ENCODE measurements around the gene GHITM. TPM values are rescaled to one million over a fixed set of nuclear protein-coding genes. Genes with fewer than 3 reads are reported as not detected.
A peak's percentile ranks its signal among the peaks of the same experiment; 100 is the strongest.
"Not testable (repeated sequence)": the region's sequence is repeated elsewhere in the genome, so short reads cannot be mapped to it uniquely, and the experiment has no call there.

Gene GHITM, protein sequence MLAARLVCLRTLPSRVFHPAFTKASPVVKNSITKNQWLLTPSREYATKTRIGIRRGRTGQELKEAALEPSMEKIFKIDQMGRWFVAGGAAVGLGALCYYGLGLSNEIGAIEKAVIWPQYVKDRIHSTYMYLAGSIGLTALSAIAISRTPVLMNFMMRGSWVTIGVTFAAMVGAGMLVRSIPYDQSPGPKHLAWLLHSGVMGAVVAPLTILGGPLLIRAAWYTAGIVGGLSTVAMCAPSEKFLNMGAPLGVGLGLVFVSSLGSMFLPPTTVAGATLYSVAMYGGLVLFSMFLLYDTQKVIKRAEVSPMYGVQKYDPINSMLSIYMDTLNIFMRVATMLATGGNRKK
- polyA plus RNA-seq: 100 to 1,000 TPM; 142 to 301 (median 244) TPM
- long read RNA-seq, donor 1, transcript GHITM-201 (9 exons, 2,128 nt): major isoform, 99 of 268 reads
- long read RNA-seq, donor 1, partial matches to known transcripts: 169 of 268 reads
- long read RNA-seq, donor 1, other reads (novel, unspliced or antisense): 0 of 268 reads
- long read RNA-seq, donor 2, transcript GHITM-201 (9 exons, 2,128 nt): major isoform, 29 of 46 reads
- long read RNA-seq, donor 2, partial matches to known transcripts: 17 of 46 reads
- long read RNA-seq, donor 2, other reads (novel, unspliced or antisense): 0 of 46 reads
- long read RNA-seq, donor 3, transcript GHITM-201 (9 exons, 2,128 nt): major isoform, 25 of 103 reads
- long read RNA-seq, donor 3, partial matches to known transcripts: 78 of 103 reads
- long read RNA-seq, donor 3, other reads (novel, unspliced or antisense): 0 of 103 reads
- long read RNA-seq, donor 4: 0 reads
- long read RNA-seq, donor 5, transcript GHITM-201 (9 exons, 2,128 nt): major isoform, 8 of 28 reads
- long read RNA-seq, donor 5, partial matches to known transcripts: 20 of 28 reads
- long read RNA-seq, donor 5, other reads (novel, unspliced or antisense): 0 of 28 reads
- long read RNA-seq, donor 6, transcript GHITM-201 (9 exons, 2,128 nt): major isoform, 45 of 112 reads
- long read RNA-seq, donor 6, partial matches to known transcripts: 67 of 112 reads
- long read RNA-seq, donor 6, other reads (novel, unspliced or antisense): 0 of 112 reads
- long read RNA-seq, donor 7: 0 reads
- long read RNA-seq, donor 8, partial matches to known transcripts: 0 of 4 reads
- long read RNA-seq, donor 8, other reads (novel, unspliced or antisense): 0 of 4 reads
- long read RNA-seq, donor 9, transcript GHITM-201 (9 exons, 2,128 nt): major isoform, 7 of 17 reads
- long read RNA-seq, donor 9, partial matches to known transcripts: 10 of 17 reads
- long read RNA-seq, donor 9, other reads (novel, unspliced or antisense): 0 of 17 reads
- long read RNA-seq, donor 10, transcript GHITM-201 (9 exons, 2,128 nt): major isoform, 71 of 141 reads
- long read RNA-seq, donor 10, partial matches to known transcripts: 70 of 141 reads
- long read RNA-seq, donor 10, other reads (novel, unspliced or antisense): 0 of 141 reads

DNA sequence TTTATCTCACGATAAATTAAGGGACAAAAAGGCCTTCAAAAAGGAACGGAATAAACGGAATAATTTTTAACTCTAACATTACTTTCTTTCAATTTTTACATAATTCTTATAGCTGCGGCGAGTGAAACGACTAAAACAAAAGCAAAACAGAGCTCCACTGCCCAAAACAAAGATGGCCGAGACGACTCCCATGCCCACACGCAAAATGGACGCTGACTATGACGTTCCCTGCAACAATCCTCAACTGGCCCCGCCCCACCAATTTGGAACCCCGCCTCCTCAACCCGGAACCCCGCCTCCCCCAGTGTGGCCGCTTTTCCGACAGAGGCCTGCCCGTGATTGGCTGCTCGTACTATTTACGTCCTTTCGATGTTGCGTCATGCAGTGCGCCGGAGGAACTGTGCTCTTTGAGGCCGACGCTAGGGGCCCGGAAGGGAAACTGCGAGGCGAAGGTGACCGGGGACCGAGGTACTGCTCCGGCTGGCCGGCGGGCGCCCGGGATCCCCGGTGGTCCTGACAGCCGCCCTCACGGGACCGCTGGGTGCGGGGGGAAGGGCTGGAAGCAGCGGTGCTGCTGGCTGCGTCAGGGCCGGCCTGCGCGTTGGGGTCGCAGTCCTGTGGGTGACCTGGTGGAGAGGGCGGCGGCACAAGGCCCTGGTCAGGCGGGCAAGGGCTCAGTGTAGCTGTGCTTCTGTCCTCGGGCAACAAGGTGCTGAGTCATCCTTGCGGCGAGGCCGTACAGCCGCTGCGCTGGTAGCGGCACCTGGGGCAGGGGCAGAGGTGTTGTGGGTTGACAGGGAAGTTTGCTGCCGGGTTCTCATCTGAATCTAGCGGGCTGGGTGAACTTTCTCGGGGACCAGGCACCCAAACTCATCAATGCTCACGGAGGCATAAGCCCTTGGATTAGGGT is at the start of gene GHITM:
TSS of gene GHITM (plus strand) at position 384 of the 910 bp plus-strand sequence. CDS start 1,992 bp downstream, outside the sequence.
- Histone ChIP-seq H3K36me3 (ENCODE audit: control insufficient read depth in 3 of 3, insufficient read depth in 2 of 3, low read depth in 1 of 3, low read length in 3 of 3) (peaks cover 3 to 9% (median 7%) of the 10 kb centered on the region in 3 donors), H3K4me3 (ENCODE audit: low read depth in 1 of 3, low read length in 3 of 3) (peak within 1 kb of the TSS; percentile 74 to 85 (median 79)), H3K9me3 (ENCODE audit: control insufficient read depth in 2 of 2, insufficient read depth in 1 of 2, low read depth in 1 of 2, low read length in 1 of 2) (no peaks in the 10 kb centered on the region), H3K27me3 (ENCODE audit: control insufficient read depth in 3 of 3, insufficient read depth in 3 of 3, low read length in 3 of 3) (no peaks in the 10 kb centered on the region), H3K27ac (ENCODE audit: low read depth in 1 of 3, low read length in 2 of 3) (peak within 1 kb of the TSS; percentile 89 to 100 (median 93)), H3K4me1 (ENCODE audit: control insufficient read depth in 3 of 3, insufficient read depth in 2 of 3, low read depth in 1 of 3, low read length in 2 of 3) (peaks cover 4 to 35% (median 11%) of the 10 kb centered on the region in 3 donors)
- WGBS, 3 donors: 0% methylated on average over 58 to 61 of the region's 61 CpGs
- FAIRE-seq (peak; percentile 96), DNase-seq (peak; percentile 99)

DNA sequence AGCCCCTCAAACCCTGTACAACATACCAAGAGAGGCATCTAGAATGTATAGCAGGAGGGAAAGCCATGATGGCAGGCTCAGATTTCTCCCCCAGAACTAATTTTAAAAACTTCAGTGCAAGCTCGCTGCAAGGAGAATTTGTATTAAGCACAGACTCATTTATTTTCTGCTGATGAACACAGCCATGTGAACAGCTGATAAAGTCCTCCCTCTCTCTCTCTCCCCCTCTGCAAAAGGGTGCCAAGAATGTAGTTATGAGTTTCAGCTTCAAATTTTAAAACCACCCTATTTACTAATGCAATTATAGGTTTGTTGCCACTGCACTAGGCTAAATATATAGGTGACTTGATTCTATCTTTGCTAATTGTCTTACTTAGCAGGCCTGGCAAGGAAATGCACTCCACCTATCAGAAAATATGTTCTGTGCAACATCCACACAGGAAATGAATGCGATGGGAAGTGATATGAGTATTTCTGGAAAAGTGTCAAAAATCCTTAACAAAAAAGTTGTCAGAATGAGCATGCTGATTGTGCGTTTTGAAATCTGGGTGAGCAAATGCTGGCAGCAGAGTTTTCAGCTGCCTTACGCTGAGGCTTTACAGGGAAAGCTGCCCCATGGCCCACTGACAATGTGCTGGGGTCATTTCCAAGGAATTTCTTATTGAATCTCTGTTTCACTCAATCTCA is 43.4 kb upstream of the GHITM start:
- 50 to 72% (median 69%) methylated on average over 4 of the region's 4 CpGs for WGBS, 3 donors

DNA sequence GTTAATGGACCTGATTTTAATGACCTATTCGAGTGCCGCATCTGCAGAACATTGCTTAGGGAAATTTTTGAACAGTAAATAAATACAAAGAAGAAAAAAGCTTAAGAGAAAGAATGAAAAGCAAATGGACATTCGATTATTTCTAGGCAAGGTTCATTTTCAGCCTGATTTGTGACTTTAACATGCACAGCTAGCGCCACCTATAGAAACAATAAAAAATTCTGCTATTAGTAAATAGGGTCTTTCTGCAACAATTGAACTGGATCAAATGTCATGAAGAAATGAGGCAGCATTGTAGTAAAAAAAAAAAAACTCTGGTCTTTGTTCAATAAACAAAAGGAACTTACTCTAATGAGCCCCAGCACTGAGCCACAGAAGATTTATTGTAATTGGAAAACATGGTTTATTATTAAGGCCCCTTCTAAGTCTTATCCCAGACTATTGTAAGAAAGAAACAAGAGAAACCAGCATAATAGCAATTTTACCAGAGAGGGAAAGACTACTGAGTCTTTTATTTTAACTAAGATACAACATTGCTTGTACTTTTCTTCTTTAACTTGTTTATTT is 41.4 kb upstream of the GHITM start:
- Histone ChIP-seq H3K4me3 (ENCODE audit: low read depth in 1 of 3, low read length in 3 of 3) (no peak overlapping the region), H3K27ac (ENCODE audit: low read depth in 1 of 3, low read length in 2 of 3) (no peak overlapping the region), H3K36me3 (ENCODE audit: control insufficient read depth in 3 of 3, insufficient read depth in 2 of 3, low read depth in 1 of 3, low read length in 3 of 3) (no peaks in the 10 kb centered on the region), H3K4me1 (ENCODE audit: control insufficient read depth in 3 of 3, insufficient read depth in 2 of 3, low read depth in 1 of 3, low read length in 2 of 3) (no peaks in the 10 kb centered on the region), H3K27me3 (ENCODE audit: control insufficient read depth in 3 of 3, insufficient read depth in 3 of 3, low read length in 3 of 3) (no peaks in the 10 kb centered on the region), H3K9me3 (ENCODE audit: control insufficient read depth in 2 of 2, insufficient read depth in 1 of 2, low read depth in 1 of 2, low read length in 1 of 2) (no peaks in the 10 kb centered on the region)
- FAIRE-seq (no peak), DNase-seq (peak in 1 of 2 donors; percentile 3)
- WGBS, 3 donors: 32 to 37% (median 33%) methylated on average over 4 of the region's 4 CpGs

More for the DNA sequence above, 43.4 kb upstream of the GHITM start:
- Histone ChIP-seq H3K27me3 (ENCODE audit: control insufficient read depth in 3 of 3, insufficient read depth in 3 of 3, low read length in 3 of 3) (no peaks in the 10 kb centered on the region), H3K9me3 (ENCODE audit: control insufficient read depth in 2 of 2, insufficient read depth in 1 of 2, low read depth in 1 of 2, low read length in 1 of 2) (no peaks in the 10 kb centered on the region), H3K4me1 (ENCODE audit: control insufficient read depth in 3 of 3, insufficient read depth in 2 of 3, low read depth in 1 of 3, low read length in 2 of 3) (no peaks in the 10 kb centered on the region), H3K27ac (ENCODE audit: low read depth in 1 of 3, low read length in 2 of 3) (no peak overlapping the region), H3K36me3 (ENCODE audit: control insufficient read depth in 3 of 3, insufficient read depth in 2 of 3, low read depth in 1 of 3, low read length in 3 of 3) (no peaks in the 10 kb centered on the region), H3K4me3 (ENCODE audit: low read depth in 1 of 3, low read length in 3 of 3) (no peak overlapping the region)
- FAIRE-seq (no peak), DNase-seq (no peak)

DNA sequence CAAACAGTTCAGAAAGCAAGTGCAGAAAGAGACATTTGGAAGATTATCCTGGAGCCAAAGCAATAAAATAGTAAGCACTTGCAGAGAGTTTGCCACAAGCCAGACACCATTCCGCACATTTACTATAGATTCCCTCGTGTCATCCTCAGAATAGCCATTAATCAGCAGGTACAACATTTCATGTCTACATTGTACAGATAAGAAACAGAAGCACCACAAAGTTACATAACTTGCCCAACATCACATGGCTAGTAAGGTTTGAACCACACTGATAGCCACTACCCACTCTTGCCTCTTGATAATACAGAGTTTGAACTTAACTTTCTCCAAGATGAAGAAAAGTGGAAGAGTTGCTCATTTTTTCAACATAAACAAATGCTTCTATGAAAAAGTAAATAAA is 40.6 kb upstream of the GHITM start:
- no peak overlapping the region for H3K4me3 ChIP-seq (ENCODE audit: low read depth in 1 of 3, low read length in 3 of 3)
- H3K36me3 ChIP-seq (ENCODE audit: control insufficient read depth in 3 of 3, insufficient read depth in 2 of 3, low read depth in 1 of 3, low read length in 3 of 3): no peaks in the 10 kb centered on the region
- 57 to 65% (median 61%) methylated on average over 2 of the region's 2 CpGs for WGBS, 3 donors
- FAIRE-seq: no peak
- H3K27me3 ChIP-seq (ENCODE audit: control insufficient read depth in 3 of 3, insufficient read depth in 3 of 3, low read length in 3 of 3): no peaks in the 10 kb centered on the region
- no peak overlapping the region for H3K27ac ChIP-seq (ENCODE audit: low read depth in 1 of 3, low read length in 2 of 3)
- no peak for DNase-seq
- H3K4me1 ChIP-seq (ENCODE audit: control insufficient read depth in 3 of 3, insufficient read depth in 2 of 3, low read depth in 1 of 3, low read length in 2 of 3): no peaks in the 10 kb centered on the region
- H3K9me3 ChIP-seq (ENCODE audit: control insufficient read depth in 2 of 2, insufficient read depth in 1 of 2, low read depth in 1 of 2, low read length in 1 of 2): no peaks in the 10 kb centered on the region

DNA sequence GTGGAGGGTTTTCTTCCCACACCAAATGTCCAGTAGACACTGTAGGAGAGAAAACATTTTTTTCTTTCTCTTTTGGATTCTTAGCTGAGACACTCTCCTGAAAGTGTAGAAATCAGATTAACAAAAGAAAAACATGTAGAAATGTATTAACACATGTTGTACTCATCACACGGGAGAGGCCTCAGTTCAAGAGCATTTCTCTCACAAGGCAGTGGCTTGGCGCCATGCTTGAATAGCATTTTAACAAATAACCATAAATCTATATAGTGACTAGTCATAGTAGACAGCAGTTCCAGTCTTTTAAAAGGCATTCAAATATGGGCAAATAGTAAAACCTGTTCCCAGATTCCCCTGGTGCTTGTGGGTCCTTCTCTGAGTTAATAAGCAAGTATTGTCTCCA is 38.3 kb upstream of the GHITM start:
- no peaks in the 10 kb centered on the region for H3K4me1 ChIP-seq (ENCODE audit: control insufficient read depth in 3 of 3, insufficient read depth in 2 of 3, low read depth in 1 of 3, low read length in 2 of 3)
- DNase-seq (no peak), FAIRE-seq (no peak)
- no peak overlapping the region for H3K27ac ChIP-seq (ENCODE audit: low read depth in 1 of 3, low read length in 2 of 3)
- 70 to 83% (median 79%) methylated on average over 2 of the region's 2 CpGs for WGBS, 3 donors
- H3K27me3 ChIP-seq (ENCODE audit: control insufficient read depth in 3 of 3, insufficient read depth in 3 of 3, low read length in 3 of 3): no peaks in the 10 kb centered on the region
- H3K9me3 ChIP-seq (ENCODE audit: control insufficient read depth in 2 of 2, insufficient read depth in 1 of 2, low read depth in 1 of 2, low read length in 1 of 2): no peaks in the 10 kb centered on the region
- H3K4me3 ChIP-seq (ENCODE audit: low read depth in 1 of 3, low read length in 3 of 3): no peak overlapping the region
- no peaks in the 10 kb centered on the region for H3K36me3 ChIP-seq (ENCODE audit: control insufficient read depth in 3 of 3, insufficient read depth in 2 of 3, low read depth in 1 of 3, low read length in 3 of 3)

DNA sequence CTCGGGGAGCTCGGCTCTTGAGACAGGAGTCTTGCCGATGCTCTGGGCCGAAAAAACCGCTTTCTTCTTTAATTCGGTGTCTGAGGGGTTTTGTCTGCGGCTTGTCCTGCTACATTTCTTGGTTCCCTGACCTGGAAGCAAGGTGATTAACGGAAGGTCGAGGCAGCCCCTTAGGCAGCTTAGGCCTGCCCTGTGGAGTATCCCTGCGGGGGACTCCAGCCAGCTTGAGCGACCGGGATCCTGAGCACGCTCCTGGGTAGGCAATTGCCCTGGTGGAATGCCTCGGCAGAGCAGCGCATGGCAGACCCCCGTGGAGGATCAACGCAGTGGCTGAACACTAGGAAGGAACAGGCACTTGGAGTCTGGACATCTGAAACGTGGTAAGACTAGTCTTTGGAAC is 30.5 kb upstream of the GHITM start:
- Histone ChIP-seq H3K36me3 (ENCODE audit: control insufficient read depth in 3 of 3, insufficient read depth in 2 of 3, low read depth in 1 of 3, low read length in 3 of 3) (no peaks in the 10 kb centered on the region), H3K27me3 (ENCODE audit: control insufficient read depth in 3 of 3, insufficient read depth in 3 of 3, low read length in 3 of 3) (no peaks in the 10 kb centered on the region), H3K4me3 (ENCODE audit: low read depth in 1 of 3, low read length in 3 of 3) (no peak overlapping the region), H3K27ac (ENCODE audit: low read depth in 1 of 3, low read length in 2 of 3) (no peak overlapping the region), H3K4me1 (ENCODE audit: control insufficient read depth in 3 of 3, insufficient read depth in 2 of 3, low read depth in 1 of 3, low read length in 2 of 3) (no peaks in the 10 kb centered on the region), H3K9me3 (ENCODE audit: control insufficient read depth in 2 of 2, insufficient read depth in 1 of 2, low read depth in 1 of 2, low read length in 1 of 2) (no peaks in the 10 kb centered on the region)
- FAIRE-seq (no peak), DNase-seq (no peak)
- WGBS, 3 donors: 88 to 90% (median 89%) methylated on average over 18 of the region's 18 CpGs

DNA sequence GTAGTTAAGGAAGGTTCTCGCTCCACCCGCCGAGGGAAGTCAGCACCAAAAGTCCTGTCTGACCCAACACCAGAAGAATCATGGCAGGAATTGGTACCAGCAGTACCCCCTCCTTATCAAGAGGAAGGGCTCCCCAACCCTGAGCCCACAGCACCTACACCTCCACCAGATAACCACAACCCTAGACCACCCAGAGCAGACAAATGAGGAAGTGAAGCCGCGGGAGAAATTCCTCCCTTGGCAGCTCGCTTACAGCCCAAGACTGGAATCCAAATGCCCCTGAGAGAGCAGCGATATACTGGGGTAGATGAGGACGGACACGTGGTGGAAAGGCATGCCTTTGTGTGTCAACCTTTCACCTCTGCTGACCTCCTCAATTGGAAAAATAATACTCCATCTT is 29.5 kb upstream of the GHITM start:
- not testable (repeated sequence) for H3K9me3 ChIP-seq (ENCODE audit: control insufficient read depth in 2 of 2, insufficient read depth in 1 of 2, low read depth in 1 of 2, low read length in 1 of 2); H3K4me1 ChIP-seq (ENCODE audit: control insufficient read depth in 3 of 3, insufficient read depth in 2 of 3, low read depth in 1 of 3, low read length in 2 of 3); H3K36me3 ChIP-seq (ENCODE audit: control insufficient read depth in 3 of 3, insufficient read depth in 2 of 3, low read depth in 1 of 3, low read length in 3 of 3); H3K27ac ChIP-seq (ENCODE audit: low read depth in 1 of 3, low read length in 2 of 3); H3K27me3 ChIP-seq (ENCODE audit: control insufficient read depth in 3 of 3, insufficient read depth in 3 of 3, low read length in 3 of 3); H3K4me3 ChIP-seq (ENCODE audit: low read depth in 1 of 3, low read length in 3 of 3); DNase-seq; FAIRE-seq
- WGBS, 3 donors: 81 to 88% (median 81%) methylated on average over 9 of the region's 9 CpGs

Data from small intestine (tissue), 16 donors.